ENCODE measurements around the gene HCRT. TPM values are rescaled to one million over a fixed set of nuclear protein-coding genes. Genes with fewer than 3 reads are reported as not detected.

Gene HCRT
- total and polyA plus RNA-seq, 2 of the 8 experiments (the other 6 are each of a cell fraction or from before 2014, with no cell fraction given) = not detected

GRCh38 chr17:42214156-42214555 is 28.9 kb upstream of the HCRT start:
- Histone ChIP-seq H3K36me3 (ENCODE audit: control insufficient read depth in 2 of 4, insufficient read depth in 4 of 4, low read length in 3 of 4) (peaks cover 6 to 50% (median 31%) of the 10 kb centered on the region in 4 experiments; a peak in 6 of 8 replicates), H3K4ac (replicated peaks; ENCODE audit: insufficient read length, low read depth, low read length) (no peak overlapping the region), H3K23me2 (ENCODE audit: low read depth, low read length) (no peaks in the 10 kb centered on the region), H3K27ac (ENCODE audit: low read depth, low read length) (no peak overlapping the region), H4K91ac (replicated peaks; ENCODE audit: insufficient read length, low read length) (no peak overlapping the region), H3K79me2 (ENCODE audit: control insufficient read depth in 1 of 2, insufficient read depth in 2 of 2, low read length in 2 of 2) (no peaks in the 10 kb centered on the region), H3K9ac (replicated peaks in 1 of 4; ENCODE audit: extremely low read depth in 1 of 4, low read depth in 3 of 4, low read length in 3 of 4) (no peak overlapping the region), H4K8ac (ENCODE audit: extremely low read depth, insufficient read depth, low read length) (no peak overlapping the region), H2BK5ac (ENCODE audit: low read depth, low read length) (no peak overlapping the region), H3K79me1 (ENCODE audit: low read depth, low read length) (no peaks in the 10 kb centered on the region), H3K18ac (ENCODE audit: extremely low read depth, low read length) (no peak overlapping the region), H3K23ac (ENCODE audit: insufficient read length) (no peak overlapping the region), H2BK15ac (ENCODE audit: low read length) (no peak overlapping the region), H3K27me3 (replicated peaks in 1 of 4; ENCODE audit: control insufficient read depth in 3 of 4, extremely low read depth in 1 of 4, insufficient read depth in 3 of 4, low read length in 3 of 4) (no peaks in the 10 kb centered on the region), H4K5ac (ENCODE audit: insufficient read length, low read depth, low read length) (no peak overlapping the region), H3K9me3 (ENCODE audit: insufficient read depth in 2 of 2, low read depth in 1 of 2, low read length in 1 of 2) (no peaks in the 10 kb centered on the region), H2BK120ac (replicated peaks; ENCODE audit: low read depth, low read length) (no peak overlapping the region), H2BK20ac (ENCODE audit: low read length) (no peak overlapping the region), H3K4me1 (replicated peaks in 1 of 4; ENCODE audit: control insufficient read depth in 3 of 4, insufficient read depth in 4 of 4, low read length in 3 of 4) (no peaks in the 10 kb centered on the region), H3K14ac (ENCODE audit: insufficient read length) (no peak overlapping the region), H2AK5ac (ENCODE audit: low read depth, low read length) (no peak overlapping the region), H3K4me3 (ENCODE audit: extremely low read depth in 1 of 4, insufficient read depth in 2 of 4, low read depth in 3 of 4, low read length in 4 of 4) (no peak overlapping the region), H4K20me1 (replicated peaks in 1 of 2; ENCODE audit: control insufficient read depth in 1 of 2, insufficient read depth in 2 of 2, low read length in 2 of 2) (peaks cover 0 to 2% of the 10 kb centered on the region in 2 experiments), H2BK12ac (ENCODE audit: low read depth, low read length) (no peak overlapping the region), H3K56ac (replicated peaks; ENCODE audit: insufficient read length, low read depth, low read length) (no peak overlapping the region), H3K4me2 (ENCODE audit: insufficient read depth in 1 of 2, low read depth in 2 of 2, low read length in 2 of 2) (no peak overlapping the region), H2AFZ (ENCODE audit: low read length) (no peak overlapping the region)
- DNase-seq (ENCODE audit: low read depth in 1 of 2, low spot score in 2 of 2) (no peak), FAIRE-seq (no peak)
- ChIA-PET POLR2A (ENCODE audit: partially characterized antibody) (interaction anchor here (0.6 to 1.0 kb wide), 2 partner anchors 23 to 25 kb away, joined by 3 read pairs; no protein-coding TSS in a partner anchor), CTCF (ENCODE audit: partially characterized antibody) (interaction anchor here (0.6 to 3.5 kb wide), 7 partner anchors 8 to 214 kb away, joined by 3 to 24 read pairs (median 3); partner anchors contain the start of gene GHDC)
- TF ChIP-seq PHF8 (conservative IDR thresholded peaks at IDR 0.05; ENCODE audit: low read depth, low read length) = no peak
- WGBS, 2 experiments (ENCODE audit: extremely low coverage in 1 of 2, insufficient coverage in 1 of 2, insufficient read length in 1 of 2, insufficient replicate concordance in 2 of 2, low coverage in 1 of 2, low lambda C conversion rate in 2 of 2, missing lambda C conversion rate in 1 of 2) = 89% methylated on average over 2 of the region's 2 CpGs; no CpG with 5 or more reads in 1 of the 2 experiments

Measured in H1 (cell line).